ENCODE results near the gene IGDCC3.
"Not testable (repeated sequence)": the region's sequence is repeated elsewhere in the genome, so short reads cannot be mapped to it uniquely, and the experiment has no call there.

Gene IGDCC3

DNA sequence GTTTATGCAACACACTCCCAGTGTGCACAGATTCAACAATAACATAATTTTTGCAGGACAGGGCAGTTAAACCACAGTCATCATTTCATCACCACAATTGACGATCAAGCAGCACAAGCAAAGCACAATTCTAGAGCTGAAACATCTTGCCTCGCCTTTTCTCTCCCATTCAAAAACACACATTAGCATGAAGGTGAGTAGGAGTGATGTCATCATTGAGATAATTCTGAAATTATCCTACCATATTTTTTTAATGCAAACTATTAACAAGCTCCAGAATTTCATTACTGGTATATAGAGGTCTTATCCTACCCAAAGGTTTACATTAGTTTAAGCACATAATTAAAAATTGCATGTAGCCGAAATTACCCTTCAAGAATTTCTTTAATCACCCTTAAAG is 3.5 kb downstream of the IGDCC3 start:
- in situ Hi-C loops (cut with MboI; ENCODE audit: low sequenced_read_pairs): no loop called here

- in situ Hi-C loops (cut with MboI; ENCODE audit: low sequenced_read_pairs): no loop called here
These were observed 4.6 kb downstream of the IGDCC3 start for GRCh38 chr15:65373163-65373651.

- in situ Hi-C loops (cut with MboI; ENCODE audit: low sequenced_read_pairs): no loop called here
These were observed 5.1 kb downstream of the IGDCC3 start for GRCh38 chr15:65372787-65373067.

- in situ Hi-C loops (cut with MboI; ENCODE audit: low sequenced_read_pairs): no loop called here
These were observed 5.6 kb downstream of the IGDCC3 start for GRCh38 chr15:65371976-65372786.

DNA sequence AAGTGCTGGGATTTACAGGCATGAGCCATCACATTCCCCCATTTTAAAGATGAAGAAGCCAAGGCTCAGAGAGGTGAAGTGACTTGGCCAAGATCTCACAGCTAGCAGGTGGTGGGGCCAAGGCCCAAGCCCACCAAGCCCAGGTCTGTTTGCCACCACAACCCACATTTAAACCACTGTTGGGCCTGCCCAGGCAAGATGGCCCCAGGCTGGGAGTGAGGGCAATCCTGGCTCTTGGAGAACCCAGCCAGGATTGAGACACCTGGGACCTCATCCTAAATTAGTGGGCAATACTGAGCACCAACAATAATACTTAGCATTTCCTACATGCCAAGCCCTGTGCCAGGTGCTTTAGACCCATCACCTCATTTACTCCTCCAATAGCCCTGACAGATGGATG is 6.9 kb downstream of the IGDCC3 start:
- in situ Hi-C loops (cut with MboI; ENCODE audit: low sequenced_read_pairs): no loop called here

- in situ Hi-C loops (cut with MboI; ENCODE audit: low sequenced_read_pairs): no loop called here
These were observed 8.2 kb downstream of the IGDCC3 start for GRCh38 chr15:65369651-65370050.

DNA sequence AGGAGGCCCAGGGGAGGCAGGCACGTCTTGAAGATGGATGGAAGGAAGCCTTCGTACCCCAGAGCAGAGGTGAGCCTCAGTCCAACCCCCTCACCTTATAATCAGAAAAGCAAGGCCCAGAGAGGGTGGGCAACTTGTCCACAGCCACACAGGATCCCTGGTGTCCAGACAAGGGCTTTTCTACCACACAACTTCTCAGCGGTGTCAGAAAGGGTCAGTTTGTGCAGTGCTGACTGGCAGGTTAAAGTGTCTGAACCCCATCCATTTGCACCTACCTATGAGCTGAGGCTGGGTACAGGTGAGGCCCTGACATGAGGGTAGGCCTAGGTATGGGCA is 8.6 kb downstream of the IGDCC3 start:
- in situ Hi-C loops (cut with MboI; ENCODE audit: low sequenced_read_pairs): no loop called here

DNA sequence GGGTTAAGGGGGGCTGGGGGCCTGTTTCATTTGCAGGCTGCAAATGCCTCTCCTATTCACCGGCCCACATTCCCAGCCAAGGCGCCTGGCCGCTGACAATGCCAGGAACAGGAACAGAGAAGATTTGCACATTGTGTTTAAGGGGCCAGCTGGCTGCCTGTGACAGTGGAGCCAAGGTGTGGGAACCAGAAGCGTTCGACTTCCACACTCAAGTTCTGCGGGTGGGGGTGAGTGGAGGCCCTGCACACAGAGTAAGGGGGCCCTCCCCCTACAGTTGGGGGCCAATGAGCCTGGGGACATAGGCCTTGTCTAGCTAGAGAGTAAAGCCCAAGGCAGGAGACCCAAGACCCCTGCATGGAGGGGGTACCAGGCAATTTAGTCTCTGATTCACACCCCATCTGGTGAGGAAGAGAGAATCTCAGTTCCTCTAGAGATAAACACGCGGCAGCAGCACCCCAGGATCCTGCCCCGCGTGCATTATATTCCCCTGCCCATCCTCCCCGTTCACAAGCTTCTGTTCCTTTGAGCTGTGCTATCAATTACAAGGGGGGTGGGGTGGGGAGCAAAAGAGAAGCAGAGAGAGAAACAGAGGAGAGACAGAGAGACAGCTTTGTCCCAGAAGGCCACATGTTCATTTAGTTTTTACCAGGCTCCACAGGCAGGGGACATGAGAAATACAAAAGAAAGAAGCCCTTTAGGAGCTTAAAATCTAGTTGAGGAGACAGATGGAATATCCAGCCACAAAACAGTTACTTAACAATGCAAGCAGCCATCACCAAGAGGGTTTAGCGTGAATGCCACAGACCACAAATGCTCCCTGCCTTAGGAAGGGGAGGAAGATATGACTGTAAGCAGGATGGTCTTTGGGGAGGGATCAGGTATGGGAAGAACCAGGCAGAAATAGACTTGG is 9.2 kb downstream of the IGDCC3 start:
- in situ Hi-C loops (cut with MboI; ENCODE audit: low sequenced_read_pairs): no loop called here

- in situ Hi-C loops (cut with MboI; ENCODE audit: low sequenced_read_pairs): no loop called here
These were observed 11.5 kb downstream of the IGDCC3 start for GRCh38 chr15:65366122-65366892.

GRCh38 chr15:65365229-65365628 is 12.6 kb downstream of the IGDCC3 start:
- in situ Hi-C loops (cut with MboI; ENCODE audit: low sequenced_read_pairs): no loop called here

- in situ Hi-C loops (cut with MboI; ENCODE audit: low sequenced_read_pairs): no loop called here
These were observed 14.0 kb downstream of the IGDCC3 start for GRCh38 chr15:65363766-65364165.

DNA sequence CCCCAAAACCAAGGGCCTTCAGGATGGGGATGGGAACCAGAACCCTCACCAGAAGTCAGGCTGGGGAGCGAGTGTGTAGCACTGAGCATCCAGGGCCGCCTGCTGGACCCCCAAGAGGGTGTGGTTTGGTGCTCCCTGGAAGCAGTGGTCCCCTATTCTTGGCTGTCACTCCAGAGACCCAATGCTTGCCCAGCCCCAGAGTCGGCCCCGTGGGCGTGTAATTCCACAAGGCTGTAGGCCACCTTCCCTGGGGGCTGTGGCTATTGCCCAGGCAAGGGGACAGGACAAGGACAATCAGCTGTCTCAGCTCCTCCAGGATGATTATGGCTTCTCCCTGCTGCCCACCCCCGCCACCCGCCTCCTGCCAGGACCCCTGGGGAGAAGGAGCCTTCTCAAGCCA is 14.5 kb downstream of the IGDCC3 start:
- in situ Hi-C loops (cut with MboI; ENCODE audit: low sequenced_read_pairs): no loop called here

- in situ Hi-C loops (cut with MboI; ENCODE audit: low sequenced_read_pairs): no loop called here
These were observed 15.3 kb downstream of the IGDCC3 start for GRCh38 chr15:65362491-65362890.

- in situ Hi-C loops (cut with MboI; ENCODE audit: low sequenced_read_pairs): no loop called here
These were observed 15.9 kb downstream of the IGDCC3 start for GRCh38 chr15:65361708-65362459.

GRCh38 chr15:65360506-65360905 is 17.3 kb downstream of the IGDCC3 start:
- in situ Hi-C loops (cut with MboI; ENCODE audit: low sequenced_read_pairs): no loop called here

DNA sequence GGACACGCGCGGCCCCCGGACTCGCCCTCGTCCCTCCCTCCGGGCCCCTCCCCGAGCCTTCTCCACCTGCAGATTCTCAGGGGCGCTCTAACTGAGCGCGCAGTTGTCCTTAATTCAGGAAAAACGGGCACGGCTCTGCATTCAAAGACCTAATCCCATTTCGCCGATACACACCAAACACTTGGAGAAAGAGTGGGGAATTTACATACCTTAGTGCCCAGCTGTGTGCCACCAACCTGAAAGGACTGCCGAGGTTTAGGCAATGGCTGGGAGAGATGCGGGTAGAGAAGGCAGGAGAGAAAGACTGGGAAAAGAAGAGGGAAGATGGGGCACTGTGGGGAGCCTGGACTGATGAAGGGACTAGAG is 21.8 kb downstream of the IGDCC3 start:
- in situ Hi-C loops (cut with MboI; ENCODE audit: low sequenced_read_pairs): no loop called here

DNA sequence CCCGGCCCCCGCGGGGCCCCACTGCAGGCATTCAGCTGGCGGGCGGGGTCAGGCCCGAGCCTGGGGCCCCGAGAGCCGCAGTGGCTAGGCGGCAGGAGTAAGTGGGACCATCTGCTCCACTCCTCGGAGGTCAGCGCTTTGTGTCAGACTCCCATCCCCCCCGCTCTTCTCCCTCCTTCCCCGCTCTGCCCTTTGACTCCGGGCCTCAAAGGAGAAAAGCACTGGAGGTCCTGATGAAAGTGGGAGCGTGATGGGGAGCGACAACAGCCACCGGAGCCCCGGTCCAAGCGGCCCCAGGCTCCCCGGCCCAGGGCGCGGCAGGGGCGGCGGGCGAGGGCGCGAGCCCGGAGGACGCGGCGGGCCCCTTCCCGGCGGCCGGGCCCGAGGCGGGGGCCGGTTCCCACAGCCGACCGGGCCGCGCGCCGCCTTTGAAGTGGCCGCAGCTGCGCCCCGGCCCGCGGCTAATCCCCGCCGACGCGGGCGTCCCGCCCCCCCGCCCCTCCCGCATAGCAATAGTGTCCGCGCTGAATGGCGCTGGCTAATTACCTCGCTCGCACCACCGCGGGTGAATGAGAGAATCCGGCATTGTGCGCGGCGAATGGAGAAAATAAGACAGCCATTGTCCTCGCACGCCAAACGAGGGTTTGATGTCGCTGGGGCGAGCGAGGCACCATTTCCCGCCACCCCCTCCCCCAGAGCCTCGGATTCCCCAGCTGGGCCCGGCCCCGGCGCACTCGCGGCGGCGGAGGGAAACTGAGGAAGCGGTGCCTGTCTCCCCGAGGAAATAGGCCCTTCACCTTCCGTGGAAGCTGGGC is 22.4 kb downstream of the IGDCC3 start:
- in situ Hi-C loops (cut with MboI; ENCODE audit: low sequenced_read_pairs): no loop called here

GRCh38 chr15:65354835-65355172 is 23.0 kb downstream of the IGDCC3 start:
- in situ Hi-C loops (cut with MboI; ENCODE audit: low sequenced_read_pairs): no loop called here

DNA sequence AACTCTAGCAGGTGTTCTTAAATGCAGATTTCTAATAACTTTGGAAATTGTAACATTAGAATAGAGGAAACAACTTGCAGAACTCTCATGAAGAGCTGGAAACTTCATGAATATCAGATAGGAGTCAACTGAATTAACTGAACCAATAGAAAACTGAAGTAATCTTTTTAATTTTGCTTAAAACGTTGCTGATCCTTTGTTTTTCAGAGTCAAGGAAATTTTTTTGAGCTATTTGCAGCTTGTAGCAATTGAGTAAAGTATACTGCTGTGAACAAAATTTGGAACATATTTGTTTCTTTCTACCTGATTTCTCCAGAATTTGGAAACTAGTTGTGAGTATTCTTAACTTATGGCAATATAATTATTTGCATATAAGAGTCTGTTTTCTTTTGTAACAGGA is 25.8 kb downstream of the IGDCC3 start:
- in situ Hi-C loops (cut with MboI; ENCODE audit: low sequenced_read_pairs): not testable (repeated sequence)

GRCh38 chr15:65349338-65349737 is 28.5 kb downstream of the IGDCC3 start:
- in situ Hi-C loops (cut with MboI; ENCODE audit: low sequenced_read_pairs): no loop called here
